HG03460 (cell line): ENCODE measurements around the gene GRIK3.

Source experiments
- ATAC-seq: cut with Tn5 transposase; IDR thresholded peaks from one replicate; pipeline ENCODE4 v1.9.1; 2021; ENCODE audit not compliant: unreplicated experiment

GRIK3 gene

GRCh38 chr1:36982709-36983108 lies 51.6 kb downstream of the GRIK3 start:
- no peak for ATAC-seq

GRCh38 chr1:36981771-36982622 lies 52.3 kb downstream of the GRIK3 start:
- ATAC-seq, result no peak

- no peak for ATAC-seq
These were observed 53.2 kb downstream of the GRIK3 start for GRCh38 chr1:36981126-36981525.

DNA sequence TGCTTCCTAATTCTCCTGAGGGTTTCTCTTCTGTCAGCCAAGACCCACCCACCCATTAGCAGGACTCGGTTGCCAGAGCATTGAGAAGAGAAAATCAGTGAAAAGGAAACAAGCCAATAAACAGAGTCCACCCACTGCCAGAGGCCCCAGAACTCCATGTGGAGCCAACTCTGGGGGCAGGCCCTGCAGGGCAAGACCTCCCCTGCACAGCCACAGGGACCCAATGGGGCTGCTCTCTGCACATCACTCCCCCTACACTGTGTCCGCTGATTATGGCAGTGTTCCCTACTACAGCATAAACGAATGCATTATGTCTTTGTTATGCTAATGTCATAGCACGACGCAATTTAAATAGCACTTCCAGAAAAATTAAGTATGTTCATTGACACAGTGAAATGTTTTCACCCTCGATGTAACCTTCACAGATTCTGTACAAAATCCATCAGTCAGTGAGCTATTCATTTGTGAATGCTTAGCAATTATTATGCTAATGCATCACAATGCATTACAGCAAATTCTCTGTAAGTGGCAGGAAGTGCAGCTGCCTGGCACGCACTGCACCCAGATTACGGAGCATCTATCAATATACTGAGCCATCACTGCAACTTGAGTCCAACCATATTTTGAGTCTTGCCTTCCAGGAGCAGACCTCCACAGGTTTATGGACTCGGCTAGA lies 56.4 kb downstream of the GRIK3 start:
- no peak for ATAC-seq

GRCh38 chr1:36975642-36976041 lies 58.7 kb downstream of the GRIK3 start:
- ATAC-seq, result no peak

DNA sequence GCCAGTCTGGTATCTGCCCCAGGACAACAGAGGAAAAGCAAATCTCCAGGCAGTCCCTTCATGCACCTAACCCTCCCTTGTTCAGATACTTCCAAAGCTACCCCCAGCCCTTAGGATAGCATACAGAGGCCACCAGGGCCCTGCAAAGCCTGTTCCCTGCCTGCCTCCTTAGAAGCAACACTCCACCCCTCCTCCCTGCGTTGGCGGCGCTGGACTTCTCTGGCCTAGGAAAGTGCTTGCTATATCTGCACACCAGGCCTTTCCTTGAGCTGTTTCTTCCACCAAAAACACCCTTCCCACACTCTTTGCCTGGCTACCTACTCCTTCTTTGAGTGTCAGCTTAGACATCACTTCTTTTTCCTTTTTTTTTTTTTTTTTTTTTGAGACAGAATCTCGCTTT lies 61.3 kb downstream of the GRIK3 start:
- no peak for ATAC-seq

DNA sequence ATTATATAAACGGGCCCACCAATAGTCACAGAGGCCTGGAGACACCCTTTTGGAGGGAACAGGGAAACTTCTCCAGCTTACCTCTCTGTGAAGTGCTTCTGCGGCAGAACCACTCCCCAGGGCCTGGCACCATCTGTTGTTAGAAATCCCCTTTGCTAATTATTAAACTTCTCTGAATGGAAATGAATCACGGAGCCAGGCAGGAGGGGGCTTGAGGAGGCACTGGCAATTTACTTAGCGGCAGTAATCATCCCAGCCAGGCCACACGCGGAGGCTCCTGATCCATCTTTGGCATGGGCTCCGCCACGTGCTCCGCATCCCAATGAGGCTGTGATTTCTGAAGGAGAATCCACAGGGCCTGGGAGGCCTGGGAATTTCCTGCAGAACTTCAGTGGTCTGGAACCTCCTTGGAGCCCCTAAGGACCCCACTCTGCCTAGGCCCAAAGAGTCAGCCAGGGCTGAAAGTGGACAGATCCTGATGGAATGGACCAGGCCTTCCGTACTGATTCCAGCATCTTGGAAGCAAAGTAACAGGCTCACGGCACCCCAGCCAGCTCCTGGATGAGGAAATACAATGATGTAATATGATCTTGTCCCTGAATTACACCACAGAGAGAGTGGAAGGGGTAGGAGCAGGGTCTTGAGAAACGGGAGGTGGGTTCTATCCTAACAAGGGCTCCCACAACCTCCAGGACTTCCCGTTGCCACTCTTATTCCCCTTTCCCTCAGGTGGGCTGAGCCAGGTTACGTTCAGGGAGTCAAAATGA lies 62.3 kb downstream of the GRIK3 start:
- no peak for ATAC-seq

- ATAC-seq, result no peak
These were observed 65.6 kb downstream of the GRIK3 start for GRCh38 chr1:36968730-36969129.

DNA sequence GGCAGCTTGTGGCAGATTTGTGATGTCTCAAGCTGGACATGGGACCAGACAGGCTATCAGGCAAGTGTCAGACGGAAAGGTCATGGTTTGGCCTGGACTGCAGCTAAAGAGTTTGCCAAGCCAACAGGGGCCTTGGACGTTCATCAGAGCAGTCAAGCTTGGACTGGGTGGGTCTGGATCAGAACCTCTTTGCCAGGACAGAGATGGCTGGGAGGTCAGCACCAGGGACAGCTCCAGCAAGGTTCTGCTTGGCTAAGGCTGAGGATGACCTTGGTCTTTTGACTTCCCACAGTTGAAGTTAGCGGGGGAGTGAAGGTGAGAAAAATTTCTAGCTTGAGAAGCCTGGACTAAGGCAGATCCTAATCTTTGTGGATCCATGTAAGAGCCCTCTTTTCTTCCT lies 68.1 kb downstream of the GRIK3 start:
- no peak for ATAC-seq

- ATAC-seq, result no peak
These were observed 68.8 kb downstream of the GRIK3 start for GRCh38 chr1:36965275-36966159.

DNA sequence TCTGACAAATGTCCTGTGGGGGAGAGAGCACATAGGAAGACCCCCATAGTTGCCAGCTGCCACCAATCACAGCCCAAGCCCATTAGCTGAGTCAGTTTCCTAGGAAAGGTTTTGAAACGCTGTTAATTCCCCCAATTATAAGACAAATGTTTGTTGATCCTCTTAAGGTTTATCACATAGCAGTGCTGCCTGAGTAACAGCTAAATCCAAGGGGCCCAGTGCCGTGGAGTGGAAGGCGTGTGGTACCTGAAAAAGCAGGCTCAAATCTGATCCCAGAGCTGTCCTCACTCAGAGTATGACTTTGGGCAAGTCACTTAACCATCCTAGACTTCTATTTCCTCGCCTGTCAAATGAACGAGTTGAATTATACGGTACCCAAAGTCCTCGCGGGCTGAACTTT lies 69.5 kb downstream of the GRIK3 start:
- no peak for ATAC-seq

GRCh38 chr1:36963006-36963405 lies 71.3 kb downstream of the GRIK3 start:
- no peak for ATAC-seq

- ATAC-seq, result no peak
These were observed 73.2 kb downstream of the GRIK3 start for GRCh38 chr1:36961062-36961615.

GRCh38 chr1:36956570-36956969 lies 77.7 kb downstream of the GRIK3 start:
- no peak for ATAC-seq

- ATAC-seq, result no peak
These were observed 79.3 kb downstream of the GRIK3 start for GRCh38 chr1:36955016-36955415.

DNA sequence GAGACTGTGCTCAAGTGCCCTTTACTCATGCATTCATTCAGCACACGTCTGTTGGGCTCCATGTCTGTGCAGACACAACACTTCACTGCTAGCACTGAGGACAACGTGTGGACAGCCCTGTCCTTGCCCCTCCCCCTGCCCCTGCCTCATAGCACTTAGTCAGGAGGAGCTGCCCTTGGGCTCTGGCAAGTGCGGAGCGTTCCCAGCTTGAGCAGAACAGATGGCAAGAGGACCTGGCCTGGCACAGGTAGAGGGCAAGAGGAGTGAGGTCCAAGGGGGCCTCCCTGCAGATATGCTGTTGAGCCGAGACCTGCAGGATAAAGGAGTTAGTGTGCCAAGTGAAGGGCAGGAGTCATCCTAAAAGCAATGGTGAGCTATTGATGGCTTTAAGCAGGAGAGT lies 81.3 kb downstream of the GRIK3 start:
- ATAC-seq, result no peak

DNA sequence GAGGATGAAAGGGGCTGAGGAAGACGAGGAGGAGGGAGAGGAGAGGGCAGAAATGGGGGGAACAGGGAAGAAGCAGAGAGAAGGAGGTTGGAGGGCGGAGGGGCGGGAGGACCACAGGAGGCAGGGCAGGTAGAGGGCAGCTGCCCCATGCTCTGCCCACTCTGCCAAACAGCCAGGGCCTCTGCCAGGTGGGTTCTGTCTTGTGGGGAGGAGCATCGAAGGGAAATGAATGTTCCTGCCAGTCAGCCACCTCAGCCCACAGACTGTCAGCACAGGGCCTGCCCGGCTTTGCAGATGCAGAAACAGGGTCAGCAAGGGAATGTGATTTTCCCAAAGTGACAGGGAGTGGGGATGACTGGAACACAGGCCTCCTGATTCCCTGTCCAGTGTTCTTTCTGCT lies 82.6 kb downstream of the GRIK3 start:
- no peak for ATAC-seq

DNA sequence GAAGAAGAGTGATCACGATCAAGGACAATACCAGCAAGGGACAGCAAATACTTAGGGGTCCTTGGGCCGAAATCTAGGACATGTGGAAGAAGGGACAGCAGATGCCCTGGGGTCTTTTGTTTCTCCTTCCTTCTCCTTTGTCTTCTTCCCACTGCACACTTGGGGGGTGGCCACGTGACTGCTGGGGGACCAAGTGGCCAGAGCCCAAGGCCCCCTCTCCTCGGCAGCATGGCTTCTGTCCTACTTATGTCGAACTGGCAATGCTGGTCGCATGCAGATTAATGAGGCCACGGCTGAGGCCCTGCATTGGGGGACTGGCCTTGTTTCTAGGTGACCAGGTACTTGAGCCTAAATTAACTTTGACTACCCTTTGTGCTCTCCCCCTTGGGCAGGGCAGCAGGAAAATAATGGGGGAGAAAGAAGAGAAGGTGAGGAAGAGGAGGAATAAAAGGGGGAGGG lies 83.0 kb downstream of the GRIK3 start:
- ATAC-seq, result no peak

DNA sequence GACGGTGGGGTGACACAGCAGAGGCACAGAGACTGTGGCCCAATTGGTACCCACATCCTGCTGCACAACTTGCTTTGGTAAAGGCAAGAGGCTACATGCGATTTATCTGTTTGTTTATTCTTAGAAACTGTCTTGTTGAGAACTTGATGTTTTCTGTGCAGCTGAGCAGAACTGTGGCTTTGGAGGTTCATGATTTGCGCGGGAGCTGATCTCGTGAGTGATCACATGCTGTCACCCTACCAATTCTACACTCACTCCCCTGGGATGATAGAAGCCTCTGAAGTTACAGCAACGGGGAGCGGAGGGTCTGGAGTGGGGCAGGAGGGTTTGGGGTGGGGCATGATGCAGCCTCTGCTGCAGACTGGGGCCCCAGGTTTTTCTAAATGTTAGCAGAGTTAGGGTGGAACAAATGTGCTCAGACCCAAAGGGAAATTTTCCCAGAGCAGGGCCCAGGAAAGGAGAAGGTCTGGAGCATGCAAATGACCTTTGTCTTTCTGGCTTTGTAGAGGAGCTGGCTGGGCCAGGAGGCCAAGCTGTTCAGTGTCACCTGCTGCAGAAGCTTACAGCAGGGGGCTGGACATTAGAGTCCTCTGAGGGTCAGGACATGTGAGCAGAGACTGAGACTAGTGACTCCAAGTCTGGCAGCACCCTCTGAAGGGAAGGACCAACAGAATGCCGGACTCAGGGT lies 83.6 kb downstream of the GRIK3 start:
- ATAC-seq, result no peak

DNA sequence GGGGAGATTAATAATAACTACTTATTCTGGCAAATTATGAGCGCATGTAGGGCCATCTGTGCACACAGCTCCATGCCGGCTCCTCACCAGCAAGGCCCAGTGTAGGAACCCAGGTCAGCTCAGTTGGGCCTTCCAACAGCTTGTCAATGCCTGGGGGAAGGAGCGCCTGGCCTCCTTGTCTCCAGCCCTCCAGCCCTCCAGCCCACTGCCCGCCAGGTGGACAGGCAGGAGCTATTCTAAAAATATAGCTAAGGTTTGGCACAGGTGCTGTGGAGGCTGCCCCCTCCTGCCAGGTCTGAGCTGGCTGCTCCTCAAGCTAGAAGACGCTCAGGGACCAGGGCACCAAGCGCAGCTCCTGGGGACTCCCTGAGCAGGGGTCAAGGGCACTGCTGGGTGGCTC lies 85.7 kb downstream of the GRIK3 start:
- no peak for ATAC-seq
